ENCODE data around the gene GPR89B.
A peak's percentile ranks its signal among the peaks of the same experiment; 100 is the strongest.
"Not testable (repeated sequence)": the region's sequence is repeated elsewhere in the genome, so short reads cannot be mapped to it uniquely, and the experiment has no call there.

The GPR89B gene

GRCh38 chr1:148010527-148010926 is 82.3 kb downstream of the GPR89B start:
- no peak overlapping the region for H3K4me3 ChIP-seq (ENCODE audit: low read length)

GRCh38 chr1:148013177-148014144 is 85.2 kb downstream of the GPR89B start:
- H3K27me3 ChIP-seq (ENCODE audit: control insufficient read depth, insufficient read depth, low read length), result peaks cover 18% of the 10 kb centered on the region
- H3K4me3 ChIP-seq (ENCODE audit: low read length); H3K9me3 ChIP-seq (ENCODE audit: control insufficient read depth, low read length); H3K9ac ChIP-seq (ENCODE audit: low read length); H3K4me1 ChIP-seq (ENCODE audit: control insufficient read depth, insufficient read depth, low read length); H3K36me3 ChIP-seq (ENCODE audit: control insufficient read depth, insufficient read depth, low read length): not testable (repeated sequence)

More at GRCh38 chr1:148010527-148010926, 82.3 kb downstream of the GPR89B start:
- H3K4me1 ChIP-seq (ENCODE audit: control insufficient read depth, insufficient read depth, low read length), result no peaks in the 10 kb centered on the region
- no peaks in the 10 kb centered on the region for H3K9me3 ChIP-seq (ENCODE audit: control insufficient read depth, low read length)
- H3K27me3 ChIP-seq (ENCODE audit: control insufficient read depth, insufficient read depth, low read length), result peaks cover 18% of the 10 kb centered on the region
- H3K9ac ChIP-seq (ENCODE audit: low read length), result no peak overlapping the region
- H3K36me3 ChIP-seq (ENCODE audit: control insufficient read depth, insufficient read depth, low read length), result no peaks in the 10 kb centered on the region

- peaks cover 18% of the 10 kb centered on the region for H3K27me3 ChIP-seq (ENCODE audit: control insufficient read depth, insufficient read depth, low read length)
- not testable (repeated sequence) for H3K9me3 ChIP-seq (ENCODE audit: control insufficient read depth, low read length); H3K4me3 ChIP-seq (ENCODE audit: low read length); H3K4me1 ChIP-seq (ENCODE audit: control insufficient read depth, insufficient read depth, low read length); H3K9ac ChIP-seq (ENCODE audit: low read length); H3K36me3 ChIP-seq (ENCODE audit: control insufficient read depth, insufficient read depth, low read length)
Measured at GRCh38 chr1:148014289-148015200, 86.3 kb downstream of the GPR89B start.

GRCh38 chr1:148024918-148025317 is 96.7 kb downstream of the GPR89B start:
- H3K9ac ChIP-seq (ENCODE audit: low read length); H3K4me1 ChIP-seq (ENCODE audit: control insufficient read depth, insufficient read depth, low read length); H3K9me3 ChIP-seq (ENCODE audit: control insufficient read depth, low read length); H3K27me3 ChIP-seq (ENCODE audit: control insufficient read depth, insufficient read depth, low read length); H3K4me3 ChIP-seq (ENCODE audit: low read length); H3K36me3 ChIP-seq (ENCODE audit: control insufficient read depth, insufficient read depth, low read length): not testable (repeated sequence)

GRCh38 chr1:148027004-148027403 is 98.8 kb downstream of the GPR89B start:
- H3K4me1 ChIP-seq (ENCODE audit: control insufficient read depth, insufficient read depth, low read length); H3K9ac ChIP-seq (ENCODE audit: low read length); H3K4me3 ChIP-seq (ENCODE audit: low read length); H3K9me3 ChIP-seq (ENCODE audit: control insufficient read depth, low read length); H3K36me3 ChIP-seq (ENCODE audit: control insufficient read depth, insufficient read depth, low read length); H3K27me3 ChIP-seq (ENCODE audit: control insufficient read depth, insufficient read depth, low read length): not testable (repeated sequence)

- H3K36me3 ChIP-seq (ENCODE audit: control insufficient read depth, insufficient read depth, low read length); H3K9ac ChIP-seq (ENCODE audit: low read length); H3K4me1 ChIP-seq (ENCODE audit: control insufficient read depth, insufficient read depth, low read length); H3K9me3 ChIP-seq (ENCODE audit: control insufficient read depth, low read length); H3K27me3 ChIP-seq (ENCODE audit: control insufficient read depth, insufficient read depth, low read length); H3K4me3 ChIP-seq (ENCODE audit: low read length): not testable (repeated sequence)
Measured at GRCh38 chr1:148032247-148032646, 104.0 kb downstream of the GPR89B start.

GRCh38 chr1:148032690-148033089 is 104.5 kb downstream of the GPR89B start:
- H3K4me3 ChIP-seq (ENCODE audit: low read length); H3K9ac ChIP-seq (ENCODE audit: low read length): not testable (repeated sequence)

GRCh38 chr1:148033147-148033546 is 104.9 kb downstream of the GPR89B start:
- H3K4me1 ChIP-seq (ENCODE audit: control insufficient read depth, insufficient read depth, low read length); H3K9me3 ChIP-seq (ENCODE audit: control insufficient read depth, low read length): not testable (repeated sequence)

More at GRCh38 chr1:148032690-148033089, 104.5 kb downstream of the GPR89B start:
- not testable (repeated sequence) for H3K27me3 ChIP-seq (ENCODE audit: control insufficient read depth, insufficient read depth, low read length); H3K9me3 ChIP-seq (ENCODE audit: control insufficient read depth, low read length); H3K36me3 ChIP-seq (ENCODE audit: control insufficient read depth, insufficient read depth, low read length); H3K4me1 ChIP-seq (ENCODE audit: control insufficient read depth, insufficient read depth, low read length)

GRCh38 chr1:148037850-148038461 is 109.7 kb downstream of the GPR89B start:
- H3K27me3 ChIP-seq (ENCODE audit: control insufficient read depth, insufficient read depth, low read length); H3K4me3 ChIP-seq (ENCODE audit: low read length); H3K4me1 ChIP-seq (ENCODE audit: control insufficient read depth, insufficient read depth, low read length); H3K36me3 ChIP-seq (ENCODE audit: control insufficient read depth, insufficient read depth, low read length); H3K9me3 ChIP-seq (ENCODE audit: control insufficient read depth, low read length): not testable (repeated sequence)
- peak overlapping the region; percentile 53 for H3K9ac ChIP-seq (ENCODE audit: low read length)

More at GRCh38 chr1:148033147-148033546, 104.9 kb downstream of the GPR89B start:
- H3K9ac ChIP-seq (ENCODE audit: low read length); H3K36me3 ChIP-seq (ENCODE audit: control insufficient read depth, insufficient read depth, low read length); H3K4me3 ChIP-seq (ENCODE audit: low read length); H3K27me3 ChIP-seq (ENCODE audit: control insufficient read depth, insufficient read depth, low read length): not testable (repeated sequence)

- H3K4me3 ChIP-seq (ENCODE audit: low read length); H3K9me3 ChIP-seq (ENCODE audit: control insufficient read depth, low read length); H3K4me1 ChIP-seq (ENCODE audit: control insufficient read depth, insufficient read depth, low read length); H3K27me3 ChIP-seq (ENCODE audit: control insufficient read depth, insufficient read depth, low read length); H3K36me3 ChIP-seq (ENCODE audit: control insufficient read depth, insufficient read depth, low read length): not testable (repeated sequence)
- peak overlapping the region; percentile 53 for H3K9ac ChIP-seq (ENCODE audit: low read length)
Measured at GRCh38 chr1:148038462-148039333, 110.5 kb downstream of the GPR89B start.

Data from mucosa of stomach (tissue), 1 donor.